ENCODE data around the gene APBB2.
A peak's percentile ranks its signal among the peaks of the same experiment; 100 is the strongest.

APBB2 gene

DNA sequence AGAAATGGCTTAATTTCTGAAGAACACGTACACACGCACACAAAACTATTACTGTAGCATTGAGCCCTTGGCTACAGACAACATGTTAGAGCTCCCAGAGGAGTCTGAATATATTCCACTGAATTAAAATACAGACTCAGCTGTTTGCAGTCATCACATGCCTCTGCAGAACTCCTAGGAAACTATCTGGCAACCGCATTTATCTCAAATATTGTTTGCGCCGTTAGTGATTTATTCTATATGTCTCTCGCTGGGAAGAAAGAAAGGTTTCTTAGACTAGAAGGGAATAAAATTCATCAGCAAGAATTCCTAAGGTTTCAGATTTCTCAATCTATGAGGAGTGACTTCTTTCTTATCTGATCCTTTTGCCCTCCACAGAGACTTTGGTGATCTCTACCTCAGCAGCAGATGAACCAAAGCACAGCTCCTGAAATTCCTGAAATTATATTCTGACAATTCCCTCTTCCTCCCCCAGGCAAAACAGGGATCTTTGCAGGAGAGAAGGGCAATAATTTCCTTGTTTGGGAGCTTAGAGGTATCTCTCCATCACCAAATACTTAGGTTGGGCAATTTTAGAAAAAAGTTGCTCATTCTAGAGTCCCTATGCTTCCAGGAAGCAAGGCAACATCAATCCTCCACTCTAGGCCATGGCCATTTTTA is 199.2 kb downstream of the APBB2 start:
- H3K79me1 ChIP-seq (replicated peaks; ENCODE audit: low read length, poor library complexity, severe bottlenecking), result peaks cover 29% of the 10 kb centered on the region
- H3K36me3 ChIP-seq (ENCODE audit: control insufficient read depth in 1 of 2, insufficient read depth in 2 of 2, low read depth in 1 of 2, low read length in 2 of 2), result peaks cover 3 to 9% of the 10 kb centered on the region in 2 experiments
- no peak overlapping the region for H4K91ac ChIP-seq (ENCODE audit: low read length)
- no peak overlapping the region for H3K4me2 ChIP-seq (ENCODE audit: low read length, poor library complexity, severe bottlenecking)
- H3K9me3 ChIP-seq (ENCODE audit: control insufficient read depth, low read length), result no peaks in the 10 kb centered on the region
- H3K4me3 ChIP-seq (ENCODE audit: insufficient read depth in 1 of 2, low read depth in 1 of 2, low read length in 2 of 2), result no peak overlapping the region
- H2BK15ac ChIP-seq (ENCODE audit: low read depth, poor library complexity, severe bottlenecking), result no peak overlapping the region
- H2BK5ac ChIP-seq (ENCODE audit: low read depth, low read length, poor library complexity, severe bottlenecking), result no peak overlapping the region
- no peak overlapping the region for H2BK12ac ChIP-seq (ENCODE audit: low read length in 2 of 2)
- no peak overlapping the region for H3K18ac ChIP-seq (ENCODE audit: low read depth in 1 of 2, low read length in 2 of 2)
- H3K4me1 ChIP-seq (ENCODE audit: control insufficient read depth, insufficient read depth, low read depth, low read length), result peaks cover 7% of the 10 kb centered on the region
- H3K9ac ChIP-seq (ENCODE audit: low read length), result peak overlapping the region; percentile 40
- H2AK5ac ChIP-seq (ENCODE audit: low read length, severe bottlenecking), result no peak overlapping the region
- H3K23ac ChIP-seq (ENCODE audit: low read length in 2 of 2), result no peak overlapping the region
- DNase-seq, result no peak
- no peak overlapping the region for H3K27ac ChIP-seq (ENCODE audit: low read length, poor library complexity, severe bottlenecking)
- H3K14ac ChIP-seq (ENCODE audit: low read length in 2 of 2), result no peak overlapping the region
- no peak overlapping the region for H3K4ac ChIP-seq (ENCODE audit: low read depth in 1 of 2, low read length in 2 of 2)
- 91% methylated on average over 4 of the region's 6 CpGs for WGBS
- no peak overlapping the region for H2AFZ ChIP-seq (ENCODE audit: low read depth, low read length)
- H2BK120ac ChIP-seq (ENCODE audit: low read depth, low read length), result no peak overlapping the region
- no peaks in the 10 kb centered on the region for H3K27me3 ChIP-seq (ENCODE audit: control insufficient read depth in 1 of 2, insufficient read depth in 1 of 2, low read length in 2 of 2)
- H4K8ac ChIP-seq (ENCODE audit: low read length), result no peak overlapping the region

DNA sequence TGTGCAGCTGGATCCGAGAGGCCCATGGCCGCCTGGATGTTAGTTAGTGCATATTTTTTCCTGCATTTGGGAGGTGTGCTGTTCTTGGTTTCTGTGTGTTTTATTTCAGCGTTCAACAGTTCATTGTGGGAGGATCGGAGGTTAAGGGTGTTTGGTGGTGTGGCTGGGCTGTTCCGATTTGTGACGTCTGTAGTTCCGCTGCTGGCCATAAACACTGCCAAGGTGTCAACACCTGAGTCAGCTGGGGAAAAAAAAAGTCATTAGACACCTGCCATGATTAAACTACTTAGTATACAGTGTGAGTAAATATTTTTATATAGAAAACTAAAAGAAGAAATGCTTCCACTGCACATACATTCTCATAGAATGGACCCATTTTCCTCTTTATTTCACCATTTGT is 200.2 kb downstream of the APBB2 start:
- Histone ChIP-seq H4K91ac (ENCODE audit: low read length) (no peak overlapping the region), H4K8ac (ENCODE audit: low read length) (no peak overlapping the region), H3K23ac (ENCODE audit: low read length in 2 of 2) (no peak overlapping the region), H3K18ac (ENCODE audit: low read depth in 1 of 2, low read length in 2 of 2) (no peak overlapping the region), H3K9ac (ENCODE audit: low read length) (no peak overlapping the region), H2BK15ac (ENCODE audit: low read depth, poor library complexity, severe bottlenecking) (no peak overlapping the region), H3K27ac (ENCODE audit: low read length, poor library complexity, severe bottlenecking) (no peak overlapping the region), H2BK5ac (ENCODE audit: low read depth, low read length, poor library complexity, severe bottlenecking) (no peak overlapping the region), H2AFZ (ENCODE audit: low read depth, low read length) (no peak overlapping the region), H3K4me1 (ENCODE audit: control insufficient read depth, insufficient read depth, low read depth, low read length) (peaks cover 7% of the 10 kb centered on the region), H3K27me3 (ENCODE audit: control insufficient read depth in 1 of 2, insufficient read depth in 1 of 2, low read length in 2 of 2) (no peaks in the 10 kb centered on the region), H3K4me2 (ENCODE audit: low read length, poor library complexity, severe bottlenecking) (no peak overlapping the region), H2AK5ac (ENCODE audit: low read length, severe bottlenecking) (no peak overlapping the region), H3K79me1 (replicated peaks; ENCODE audit: low read length, poor library complexity, severe bottlenecking) (peaks cover 23% of the 10 kb centered on the region), H3K36me3 (ENCODE audit: control insufficient read depth in 1 of 2, insufficient read depth in 2 of 2, low read depth in 1 of 2, low read length in 2 of 2) (peaks cover 3 to 9% of the 10 kb centered on the region in 2 experiments), H3K14ac (ENCODE audit: low read length in 2 of 2) (no peak overlapping the region), H3K4me3 (ENCODE audit: insufficient read depth in 1 of 2, low read depth in 1 of 2, low read length in 2 of 2) (no peak overlapping the region), H3K4ac (ENCODE audit: low read depth in 1 of 2, low read length in 2 of 2) (no peak overlapping the region), H3K9me3 (ENCODE audit: control insufficient read depth, low read length) (no peaks in the 10 kb centered on the region), H2BK12ac (ENCODE audit: low read length in 2 of 2) (no peak overlapping the region), H2BK120ac (ENCODE audit: low read depth, low read length) (no peak overlapping the region)
- DNase-seq, result no peak
- 94% methylated on average over 7 of the region's 7 CpGs for WGBS

DNA sequence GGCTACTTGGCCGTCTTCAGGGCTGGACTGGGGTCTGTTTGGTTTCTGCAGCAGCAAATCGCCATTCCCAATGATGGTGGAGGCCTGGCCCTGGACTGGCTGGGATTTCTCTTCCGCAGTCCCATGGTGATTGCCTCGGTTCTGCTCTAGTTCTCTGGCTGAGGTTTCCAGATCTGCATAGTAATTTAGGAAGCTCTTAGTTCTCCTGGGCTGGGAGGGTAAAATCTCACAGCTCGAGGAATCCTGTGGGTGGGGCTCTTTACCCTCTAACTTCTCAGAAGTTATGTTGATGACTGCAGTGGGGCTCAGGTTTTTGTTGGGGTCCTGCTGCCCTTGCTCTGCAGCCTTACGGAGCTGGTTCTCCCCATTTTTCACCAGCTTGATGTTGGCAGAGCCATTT is 200.6 kb downstream of the APBB2 start:
- peak overlapping the region in 1 of 2 experiments; percentile 17 for H3K4me3 ChIP-seq (ENCODE audit: insufficient read depth in 1 of 2, low read depth in 1 of 2, low read length in 2 of 2)
- no peak overlapping the region for H3K18ac ChIP-seq (ENCODE audit: low read depth in 1 of 2, low read length in 2 of 2)
- WGBS, result 71% methylated on average over 6 of the region's 6 CpGs
- H2AFZ ChIP-seq (ENCODE audit: low read depth, low read length), result no peak overlapping the region
- no peak for DNase-seq
- H3K4ac ChIP-seq (ENCODE audit: low read depth in 1 of 2, low read length in 2 of 2), result no peak overlapping the region
- peak overlapping the region; percentile 26 for H2BK15ac ChIP-seq (ENCODE audit: low read depth, poor library complexity, severe bottlenecking)
- H3K9me3 ChIP-seq (ENCODE audit: control insufficient read depth, low read length), result no peaks in the 10 kb centered on the region
- H3K23ac ChIP-seq (ENCODE audit: low read length in 2 of 2), result no peak overlapping the region
- H3K4me1 ChIP-seq (ENCODE audit: control insufficient read depth, insufficient read depth, low read depth, low read length), result peaks cover 7% of the 10 kb centered on the region
- no peak overlapping the region for H2BK120ac ChIP-seq (ENCODE audit: low read depth, low read length)
- H2BK12ac ChIP-seq (ENCODE audit: low read length in 2 of 2), result no peak overlapping the region
- H3K14ac ChIP-seq (ENCODE audit: low read length in 2 of 2), result no peak overlapping the region
- no peak overlapping the region for H3K4me2 ChIP-seq (ENCODE audit: low read length, poor library complexity, severe bottlenecking)
- peaks cover 3 to 9% of the 10 kb centered on the region in 2 experiments for H3K36me3 ChIP-seq (ENCODE audit: control insufficient read depth in 1 of 2, insufficient read depth in 2 of 2, low read depth in 1 of 2, low read length in 2 of 2)
- H4K8ac ChIP-seq (ENCODE audit: low read length), result no peak overlapping the region
- no peak overlapping the region for H2BK5ac ChIP-seq (ENCODE audit: low read depth, low read length, poor library complexity, severe bottlenecking)
- no peak overlapping the region for H2AK5ac ChIP-seq (ENCODE audit: low read length, severe bottlenecking)
- peak overlapping the region; percentile 57 for H3K9ac ChIP-seq (ENCODE audit: low read length)
- H3K27me3 ChIP-seq (ENCODE audit: control insufficient read depth in 1 of 2, insufficient read depth in 1 of 2, low read length in 2 of 2), result no peaks in the 10 kb centered on the region
- H4K91ac ChIP-seq (ENCODE audit: low read length), result no peak overlapping the region
- peaks cover 23% of the 10 kb centered on the region for H3K79me1 ChIP-seq (replicated peaks; ENCODE audit: low read length, poor library complexity, severe bottlenecking)
- no peak overlapping the region for H3K27ac ChIP-seq (ENCODE audit: low read length, poor library complexity, severe bottlenecking)

DNA sequence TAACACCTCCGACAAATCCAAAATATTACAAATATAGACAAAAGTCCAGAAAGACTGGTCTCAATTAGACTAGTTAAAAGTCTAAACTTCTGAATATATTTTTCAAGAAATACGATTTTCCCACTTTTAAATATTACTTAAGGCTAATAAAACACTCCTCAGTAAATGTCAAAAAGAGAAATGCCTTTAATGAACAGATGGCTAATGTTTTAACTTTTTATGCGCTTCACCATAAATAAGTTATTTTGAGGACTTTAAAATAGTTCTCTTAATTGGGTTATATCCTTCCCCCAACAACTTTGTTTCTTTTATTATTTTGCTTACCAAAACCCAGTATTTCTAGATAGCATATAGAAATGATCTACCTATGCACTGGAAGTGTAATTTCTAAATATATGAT is 201.4 kb downstream of the APBB2 start:
- Histone ChIP-seq H4K8ac (ENCODE audit: low read length) (no peak overlapping the region), H2AK5ac (ENCODE audit: low read length, severe bottlenecking) (no peak overlapping the region), H3K36me3 (ENCODE audit: control insufficient read depth in 1 of 2, insufficient read depth in 2 of 2, low read depth in 1 of 2, low read length in 2 of 2) (peaks cover 3 to 9% of the 10 kb centered on the region in 2 experiments), H2BK5ac (ENCODE audit: low read depth, low read length, poor library complexity, severe bottlenecking) (no peak overlapping the region), H2AFZ (ENCODE audit: low read depth, low read length) (no peak overlapping the region), H2BK12ac (ENCODE audit: low read length in 2 of 2) (no peak overlapping the region), H3K4ac (ENCODE audit: low read depth in 1 of 2, low read length in 2 of 2) (no peak overlapping the region), H3K23ac (ENCODE audit: low read length in 2 of 2) (no peak overlapping the region), H3K18ac (ENCODE audit: low read depth in 1 of 2, low read length in 2 of 2) (no peak overlapping the region), H3K9ac (ENCODE audit: low read length) (peak overlapping the region; percentile 57), H3K79me1 (replicated peaks; ENCODE audit: low read length, poor library complexity, severe bottlenecking) (peaks cover 22% of the 10 kb centered on the region), H2BK15ac (ENCODE audit: low read depth, poor library complexity, severe bottlenecking) (no peak overlapping the region), H3K4me1 (ENCODE audit: control insufficient read depth, insufficient read depth, low read depth, low read length) (peaks cover 7% of the 10 kb centered on the region), H3K27me3 (ENCODE audit: control insufficient read depth in 1 of 2, insufficient read depth in 1 of 2, low read length in 2 of 2) (no peaks in the 10 kb centered on the region), H3K14ac (ENCODE audit: low read length in 2 of 2) (no peak overlapping the region), H3K9me3 (ENCODE audit: control insufficient read depth, low read length) (no peaks in the 10 kb centered on the region), H4K91ac (ENCODE audit: low read length) (no peak overlapping the region), H3K4me3 (ENCODE audit: insufficient read depth in 1 of 2, low read depth in 1 of 2, low read length in 2 of 2) (peak overlapping the region in 1 of 2 experiments; percentile 17), H2BK120ac (ENCODE audit: low read depth, low read length) (no peak overlapping the region), H3K4me2 (ENCODE audit: low read length, poor library complexity, severe bottlenecking) (no peak overlapping the region), H3K27ac (ENCODE audit: low read length, poor library complexity, severe bottlenecking) (no peak overlapping the region)
- no peak for DNase-seq
- WGBS, result 100% methylated on average over 1 of the region's 3 CpGs

All from mesenchymal stem cell (in vitro differentiated cells and primary cell).